Adrenal gland (tissue), 12 donors: Measurements from ENCODE around the gene LIPI. TPM values are rescaled to one million over a fixed set of nuclear protein-coding genes. Genes with fewer than 3 reads are reported as not detected.

ENCODE experiments used
- DNase-seq, 7 donors: peaks; one replicate each; pipeline ENCODE4 v3.0.0-alpha.2; 2019 to 2020
- H3K27ac ChIP-seq, 5 donors: fragments of 200-600 bp; sonication (generic) in 4 of 5; 1 replicate in 3 of 5; 2 replicates in 2 of 5; pipeline versions ENCODE4 v1.5.1 to v1.8.0; 2016 to 2020; ENCODE audit warnings: mild to moderate bottlenecking in 1 of 5
- H3K27me3 ChIP-seq: fragments of 200-600 bp; 2 replicates; pipeline ENCODE4 v1.8.0; 2021
- H3K36me3 ChIP-seq, 2 donors: fragments of 200-600 bp; replicated peaks in 1 of 2; 1 replicate in 1 of 2; 2 replicates in 1 of 2; pipeline versions ENCODE4 v1.5.1 to v1.8.0; 2018 to 2022
- H3K4me1 ChIP-seq, 2 donors: fragments of 200-600 bp; replicated peaks in 1 of 2; 1 replicate in 1 of 2; 2 replicates in 1 of 2; pipeline versions ENCODE4 v1.5.1 to v1.8.0; 2018 to 2021
- H3K4me3 ChIP-seq, 4 donors: fragments of 200-600 bp; sonication (generic) in 3 of 4; one replicate each; pipeline ENCODE4 v1.5.1; 2016 to 2018
- H3K9me3 ChIP-seq, 3 donors: fragments of 200-600 bp; sonication (generic) in 1 of 3; replicated peaks in 1 of 3; 1 replicate in 2 of 3; 2 replicates in 1 of 3; pipeline versions ENCODE4 v1.5.1 to v1.8.0; 2016 to 2021
- POLR2A ChIP-seq, 2 donors: fragments of 450-650 bp; IDR thresholded peaks; one replicate each; pipeline ENCODE4 v1.6.1; 2017; ENCODE audit warnings: antibody characterized with exemption in 2 of 2, mild to moderate bottlenecking in 2 of 2, moderate library complexity in 1 of 2
- WGBS, 4 donors: extraction: QIAGEN DNeasy Blood & Tissue Kit in 2 of 4; methylation state at CpG; one replicate each; pipeline versions ENCODE4 v1.1.5 to v1.1.7; 2013 to 2017; 5-methylcytosine and 5-hydroxymethylcytosine counted together
- intact Hi-C, 2 donors: fragments of 100-400 bp; cut with DNase I; formaldehyde crosslinking; loops; one replicate each; pipeline versions ENCODE4 v1.14.1 to v1.15.0; 2022 to 2023
- polyA plus RNA-seq, 3 donors: library from polyadenylated mRNA; stranded (reverse); fragments of 200-250 nt in 2 of 3; fragments of 350-450 nt in 1 of 3; fragmentation: Illumina TruSeq in 1 of 3; extraction: RNeasy Lipid Tissue Mini Kit (QIAGEN cat#74804) in 1 of 3; gene quantifications; one replicate each; pipeline ENCODE4 v1.2.3, GENCODE V29; 2013 to 2014
- total RNA-seq, 9 donors: library from RNA; depleted of rRNA in 4 of 9; stranded (reverse); fragments of >200 nt in 4 of 9; fragments of 120-200 nt in 1 of 9; fragmentation: NEBNext Ultra II Directional in 1 of 9; extraction: Animal tissue kit (Norgen Biotek cat#: 25700) in 1 of 9; gene quantifications; one replicate each; pipeline versions ENCODE4 v1.1.0 to v1.2.4, GENCODE V29; 2013 to 2023
- TF ChIP-seq, protein P1 (sequence below), 6 experiments: fragments of 450-650 bp in 4 of 6; fragments of 200-600 bp in 2 of 6; sonication (generic) in 1 of 6; IDR thresholded peaks; 1 replicate in 5 of 6; 2 replicates in 1 of 6; pipeline versions ENCODE4 v1.5.1 to v1.8.0; 2016 to 2021; ENCODE audit warnings: antibody characterized with exemption in 6 of 6, mild to moderate bottlenecking in 2 of 6, moderate library complexity in 1 of 6
- donor health status: healthy with polysubstance abuse.
- donor health status: Bipolar disorder and iron deficiency.
- donor health status: DM: yes; HTN: yes; CAD: no.
- donor health status: DM: no; HTN: no; CAD: no.
- donor health status: DM: no; HTN: no; CAD: no.
- donor health status: DM: yes; HTN: yes; CAD: no.

LIPI gene
- total and polyA plus RNA-seq, 12 donors, result not detected

- H3K4me3 ChIP-seq, result no peak overlapping the region
- H3K27ac ChIP-seq, result no peak overlapping the region
- intact Hi-C loops, result no loop called here
- no peaks in the 10 kb centered on the region for H3K9me3 ChIP-seq
- no peaks in the 10 kb centered on the region for H3K4me1 ChIP-seq
- H3K27me3 ChIP-seq, result no peaks in the 10 kb centered on the region
- no peak for DNase-seq
- no peaks in the 10 kb centered on the region for H3K36me3 ChIP-seq
- TF ChIP-seq POLR2A (IDR thresholded peaks at IDR 0.05), result no peak
- TF ChIP-seq, protein P1, sequence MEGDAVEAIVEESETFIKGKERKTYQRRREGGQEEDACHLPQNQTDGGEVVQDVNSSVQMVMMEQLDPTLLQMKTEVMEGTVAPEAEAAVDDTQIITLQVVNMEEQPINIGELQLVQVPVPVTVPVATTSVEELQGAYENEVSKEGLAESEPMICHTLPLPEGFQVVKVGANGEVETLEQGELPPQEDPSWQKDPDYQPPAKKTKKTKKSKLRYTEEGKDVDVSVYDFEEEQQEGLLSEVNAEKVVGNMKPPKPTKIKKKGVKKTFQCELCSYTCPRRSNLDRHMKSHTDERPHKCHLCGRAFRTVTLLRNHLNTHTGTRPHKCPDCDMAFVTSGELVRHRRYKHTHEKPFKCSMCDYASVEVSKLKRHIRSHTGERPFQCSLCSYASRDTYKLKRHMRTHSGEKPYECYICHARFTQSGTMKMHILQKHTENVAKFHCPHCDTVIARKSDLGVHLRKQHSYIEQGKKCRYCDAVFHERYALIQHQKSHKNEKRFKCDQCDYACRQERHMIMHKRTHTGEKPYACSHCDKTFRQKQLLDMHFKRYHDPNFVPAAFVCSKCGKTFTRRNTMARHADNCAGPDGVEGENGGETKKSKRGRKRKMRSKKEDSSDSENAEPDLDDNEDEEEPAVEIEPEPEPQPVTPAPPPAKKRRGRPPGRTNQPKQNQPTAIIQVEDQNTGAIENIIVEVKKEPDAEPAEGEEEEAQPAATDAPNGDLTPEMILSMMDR (IDR thresholded peaks at IDR 0.05), result no peak
These were observed 124.2 kb downstream of the LIPI start for GRCh38 chr21:14086553-14086952.

GRCh38 chr21:14084701-14085100 lies 126.1 kb downstream of the LIPI start:
- no peak for DNase-seq
- intact Hi-C loops, result no loop called here
- Histone ChIP-seq H3K4me1 (no peaks in the 10 kb centered on the region), H3K27ac (no peak overlapping the region), H3K9me3 (no peaks in the 10 kb centered on the region), H3K4me3 (no peak overlapping the region), H3K27me3 (no peaks in the 10 kb centered on the region), H3K36me3 (no peaks in the 10 kb centered on the region)
- TF ChIP-seq, protein P1 (IDR thresholded peaks at IDR 0.05), result no peak
- TF ChIP-seq POLR2A (IDR thresholded peaks at IDR 0.05), result no peak
- 87 to 99% (median 94%) methylated on average over 5 to 25 of the region's 25 CpGs for WGBS, 4 donors

DNA sequence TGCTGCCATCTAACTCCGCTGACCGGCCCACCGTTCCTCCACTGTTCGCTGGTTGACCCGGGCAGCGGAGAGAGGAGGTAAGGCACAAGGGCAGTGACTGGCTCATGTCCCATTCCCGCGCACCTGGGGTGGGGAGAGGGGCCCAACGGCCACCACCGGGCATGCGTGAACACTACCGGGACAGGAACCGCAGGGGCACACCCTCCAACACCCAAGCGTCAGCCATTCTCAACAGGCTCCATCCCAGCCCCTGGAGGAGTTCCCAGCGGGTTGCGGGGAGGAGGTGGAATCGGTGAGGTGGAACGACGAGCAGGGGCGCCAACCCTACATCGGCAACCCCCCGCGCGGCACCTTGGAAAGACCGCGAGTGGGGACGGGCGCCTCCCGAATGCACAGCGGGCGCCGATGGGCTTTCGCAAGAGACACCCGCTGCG lies 126.7 kb downstream of the LIPI start:
- intact Hi-C loops, result no loop called here
- H3K9me3 ChIP-seq, result no peaks in the 10 kb centered on the region
- no peaks in the 10 kb centered on the region for H3K36me3 ChIP-seq
- no peaks in the 10 kb centered on the region for H3K4me1 ChIP-seq
- no peak for TF ChIP-seq POLR2A (IDR thresholded peaks at IDR 0.05)
- TF ChIP-seq, protein P1 (IDR thresholded peaks at IDR 0.05), result no peak
- H3K27me3 ChIP-seq, result no peaks in the 10 kb centered on the region
- H3K4me3 ChIP-seq, result no peak overlapping the region
- no peak for DNase-seq
- no peak overlapping the region for H3K27ac ChIP-seq
- 92 to 99% (median 96%) methylated on average over 12 to 35 of the region's 35 CpGs for WGBS, 4 donors

GRCh38 chr21:14080764-14081096 lies 130.0 kb downstream of the LIPI start:
- Histone ChIP-seq H3K27ac (no peak overlapping the region), H3K4me3 (no peak overlapping the region), H3K4me1 (no peaks in the 10 kb centered on the region), H3K36me3 (no peaks in the 10 kb centered on the region), H3K9me3 (no peaks in the 10 kb centered on the region), H3K27me3 (no peaks in the 10 kb centered on the region)
- WGBS, 4 donors, result 76 to 94% (median 83%) methylated on average over 3 of the region's 3 CpGs
- no peak for TF ChIP-seq POLR2A (IDR thresholded peaks at IDR 0.05)
- TF ChIP-seq, protein P1 (IDR thresholded peaks at IDR 0.05), result no peak
- intact Hi-C loops, result no loop called here
- DNase-seq, result no peak
